Lung (tissue), 12 donors: ENCODE results near the gene CLCN2. TPM values are rescaled to one million over a fixed set of nuclear protein-coding genes. Genes with fewer than 3 reads are reported as not detected.

Experiments
- ATAC-seq: fragments of 200-7000 bp; cut with Tn5 transposase; one replicate; pipeline ENCODE4 v1.9.1; 2020; ENCODE audit warnings: moderate number of reproducible peaks; ENCODE audit not compliant: insufficient read depth, low FRiP score
- DNase-seq, 3 donors: peaks; one replicate each; pipeline ENCODE4 v3.0.0-alpha.2; 2013 to 2017
- H3K27ac ChIP-seq, 2 donors: one replicate each; pipeline ENCODE4 v1.5.1; 2013; ENCODE audit warnings: mild to moderate bottlenecking in 2 of 2, moderate library complexity in 2 of 2, control low read depth in 1 of 2, inconsistent platforms in 1 of 2, low read depth in 1 of 2, low read length in 1 of 2
- H3K27me3 ChIP-seq, 3 donors: one replicate each; pipeline ENCODE4 v1.5.1; 2013; ENCODE audit warnings: low read length in 2 of 3; ENCODE audit not compliant: control insufficient read depth in 3 of 3, insufficient read depth in 3 of 3
- H3K36me3 ChIP-seq, 4 donors: one replicate each; pipeline ENCODE4 v1.5.1; 2013; ENCODE audit warnings: low read length in 4 of 4, mild to moderate bottlenecking in 1 of 4, moderate library complexity in 1 of 4; ENCODE audit not compliant: control insufficient read depth in 4 of 4, insufficient read depth in 4 of 4
- H3K4me1 ChIP-seq, 5 donors: one replicate each; pipeline ENCODE4 v1.5.1; 2013; ENCODE audit warnings: low read length in 5 of 5, mild to moderate bottlenecking in 2 of 5, moderate library complexity in 1 of 5; ENCODE audit not compliant: control insufficient read depth in 5 of 5, insufficient read depth in 5 of 5
- H3K4me3 ChIP-seq: one replicate; pipeline ENCODE4 v1.5.1; 2013; ENCODE audit warnings: mild to moderate bottlenecking, control low read depth, moderate library complexity
- H3K9ac ChIP-seq, 2 donors: one replicate each; pipeline ENCODE4 v1.5.1; 2013; ENCODE audit warnings: low read length in 2 of 2, control low read depth in 1 of 2; ENCODE audit not compliant: insufficient read depth in 1 of 2
- H3K9me3 ChIP-seq, 4 donors: one replicate each; pipeline ENCODE4 v1.5.1; 2013; ENCODE audit warnings: low read length in 3 of 4, mild to moderate bottlenecking in 1 of 4, moderate library complexity in 1 of 4; ENCODE audit not compliant: control insufficient read depth in 4 of 4, insufficient read depth in 3 of 4
- CTCF ChIP-seq: IDR thresholded peaks from 2 replicates; pipeline ENCODE4 v1.5.1; 2012; ENCODE audit warnings: mild to moderate bottlenecking; ENCODE audit errors: control extremely low read depth, extremely low read depth
- WGBS, 2 donors: extraction: QIAGEN DNeasy Blood & Tissue Kit; methylation state at CpG; one replicate each; pipeline ENCODE4 v1.1.7; 2013; 5-methylcytosine and 5-hydroxymethylcytosine counted together
- polyA plus RNA-seq, 2 donors: library from polyadenylated mRNA; stranded (reverse); fragments of 200-250 nt; gene quantifications; one replicate each; pipeline ENCODE4 v1.2.1, GENCODE V29; 2013
- total RNA-seq, 2 donors: library from RNA; depleted of rRNA in 1 of 2; stranded (reverse); fragments of >200 nt in 1 of 2; gene quantifications; one replicate each; pipeline ENCODE4 v1.2.1, GENCODE V29; 2014 to 2021
- donor health status: control.
- donor health status: control.
- donor health status: Bipolar disorder and iron deficiency.
- donor health status: healthy.
- donor health status: DM: yes; HTN: yes; CAD: no.

The CLCN2 gene
- total and polyA plus RNA-seq, 4 donors, result 2.7 to 8.7 (median 5.4) TPM

- WGBS, 2 donors, result 70 to 76% methylated on average over 20 of the region's 20 CpGs
- DNase-seq, result no peak
These were observed 43.9 kb upstream of the CLCN2 start for GRCh38 chr3:184405075-184406030.

GRCh38 chr3:184399410-184399809, 38.0 kb upstream of the CLCN2 start:
- H3K36me3 ChIP-seq, result no peaks in the 10 kb centered on the region
- WGBS, 2 donors, result 29 to 47% methylated on average over 9 of the region's 9 CpGs
- H3K27me3 ChIP-seq, result peaks cover 0 to 11% (median 10%) of the 10 kb centered on the region in 3 donors
- H3K4me1 ChIP-seq, result no peaks in the 10 kb centered on the region
- peak; percentile 34 to 82 (median 76) for DNase-seq
- H3K9me3 ChIP-seq, result no peaks in the 10 kb centered on the region
- no peak overlapping the region for H3K9ac ChIP-seq
- H3K27ac ChIP-seq, result no peak overlapping the region
- no peak for ATAC-seq
- no peak overlapping the region for H3K4me3 ChIP-seq
- TF ChIP-seq CTCF, result no peak

More at GRCh38 chr3:184405075-184406030, 43.9 kb upstream of the CLCN2 start:
- Histone ChIP-seq H3K9ac (no peak overlapping the region), H3K9me3 (no peaks in the 10 kb centered on the region), H3K4me3 (no peak overlapping the region), H3K4me1 (no peaks in the 10 kb centered on the region), H3K27ac (no peak overlapping the region), H3K36me3 (no peaks in the 10 kb centered on the region), H3K27me3 (peaks cover 0 to 10% (median 6%) of the 10 kb centered on the region in 3 donors)
- no peak for ATAC-seq
- TF ChIP-seq CTCF, result no peak

GRCh38 chr3:184395320-184395660, 33.9 kb upstream of the CLCN2 start:
- Histone ChIP-seq H3K4me1 (no peaks in the 10 kb centered on the region), H3K27ac (no peak overlapping the region), H3K4me3 (no peak overlapping the region), H3K9me3 (peaks cover 0 to 2% (median 0%) of the 10 kb centered on the region in 4 donors), H3K36me3 (no peaks in the 10 kb centered on the region), H3K9ac (no peak overlapping the region), H3K27me3 (peaks cover 0 to 5% (median 0%) of the 10 kb centered on the region in 3 donors)
- DNase-seq (no peak), ATAC-seq (no peak)
- 81 to 91% methylated on average over 5 of the region's 5 CpGs for WGBS, 2 donors
- TF ChIP-seq CTCF, result no peak
